H1 (cell line): Measurements from ENCODE around the gene PITRM1. TPM values are rescaled to one million over a fixed set of nuclear protein-coding genes. Genes with fewer than 3 reads are reported as not detected.

ENCODE experiments used
- CTCF ChIA-PET: fragments of 300-600 bp; sonication (Branson Sonifier 250); formaldehyde crosslinking; loops from one replicate; lab custom pipeline; 2021; ENCODE audit not compliant: partially characterized antibody; lab: Charles Lee
- POLR2A ChIA-PET: fragments of 300-600 bp; sonication (Branson Sonifier 250); formaldehyde crosslinking; loops from one replicate; lab custom pipeline; 2021; ENCODE audit warnings: inconsistent platforms; ENCODE audit not compliant: partially characterized antibody; lab: Charles Lee
- DNase-seq, 2 experiments: peaks; one replicate each; pipeline versions ENCODE4 v3.0.0 to v3.0.0-alpha.2; 2010 to 2022; ENCODE audit warnings: low spot score in 2 of 2, low read depth in 1 of 2, mixed read lengths in 1 of 2
- FAIRE-seq: peaks from 2 replicates; lab custom pipeline; 2011; peaks lifted over from hg19 to GRCh38; lab: Jason Lieb, UNC
- H2AFZ ChIP-seq: 2 replicates; pipeline ENCODE4 v1.8.1; 2012; ENCODE audit warnings: low read length, inconsistent platforms
- H2AK5ac ChIP-seq: 2 replicates; pipeline ENCODE4 v1.6.1; 2013; ENCODE audit warnings: low read depth, low read length
- H2BK120ac ChIP-seq: replicated peaks from 2 replicates; pipeline ENCODE3; 2013; ENCODE audit warnings: low read depth, low read length, inconsistent platforms
- H2BK12ac ChIP-seq: 2 replicates; pipeline ENCODE4 v1.6.1; 2013; ENCODE audit warnings: low read depth, low read length
- H2BK15ac ChIP-seq: 2 replicates; pipeline ENCODE4 v1.6.1; 2013; ENCODE audit warnings: low read length
- H2BK20ac ChIP-seq: 2 replicates; pipeline ENCODE4 v1.6.1; 2013; ENCODE audit warnings: low read length
- H2BK5ac ChIP-seq: 2 replicates; pipeline ENCODE4 v1.6.1; 2013; ENCODE audit warnings: low read depth, low read length
- H3K14ac ChIP-seq: 2 replicates; pipeline ENCODE4 v1.6.1; 2013; ENCODE audit warnings: inconsistent platforms; ENCODE audit not compliant: insufficient read length
- H3K18ac ChIP-seq: 2 replicates; pipeline ENCODE4 v1.6.1; 2013; ENCODE audit warnings: low read length; ENCODE audit errors: extremely low read depth
- H3K23ac ChIP-seq: 2 replicates; pipeline ENCODE4 v1.6.1; 2013; ENCODE audit warnings: inconsistent platforms; ENCODE audit not compliant: insufficient read length
- H3K23me2 ChIP-seq: 2 replicates; pipeline ENCODE4 v1.6.1; 2013; ENCODE audit warnings: low read depth, low read length
- H3K27ac ChIP-seq: 2 replicates; pipeline ENCODE4 v1.6.1; 2011; ENCODE audit warnings: low read depth, low read length, inconsistent platforms
- H3K27me3 ChIP-seq, 4 experiments: replicated peaks in 1 of 4; 1 replicate in 1 of 4; 2 replicates in 3 of 4; pipeline versions ENCODE4 v1.6.1 to v1.8.1; 2011 to 2013; ENCODE audit warnings: low read length in 3 of 4, mild to moderate bottlenecking in 3 of 4, inconsistent platforms in 2 of 4, mixed read lengths in 2 of 4, moderate library complexity in 1 of 4; ENCODE audit not compliant: control insufficient read depth in 3 of 4, insufficient read depth in 3 of 4; ENCODE audit errors: extremely low read depth in 1 of 4
- H3K36me3 ChIP-seq, 4 experiments: 2 replicates each; pipeline versions ENCODE4 v1.6.1 to v1.8.1; 2011 to 2013; ENCODE audit warnings: mild to moderate bottlenecking in 4 of 4, low read length in 3 of 4, moderate library complexity in 2 of 4, control low read depth in 1 of 4, inconsistent platforms in 1 of 4; ENCODE audit not compliant: insufficient read depth in 4 of 4, control insufficient read depth in 2 of 4
- H3K4ac ChIP-seq: replicated peaks from 2 replicates; pipeline ENCODE3; 2013; ENCODE audit warnings: low read length, low read depth, mixed read lengths, inconsistent platforms; ENCODE audit not compliant: insufficient read length
- H3K4me1 ChIP-seq, 4 experiments: replicated peaks in 1 of 4; 1 replicate in 1 of 4; 2 replicates in 3 of 4; pipeline versions ENCODE4 v1.6.1 to v1.8.1; 2011 to 2013; ENCODE audit warnings: low read length in 3 of 4, inconsistent platforms in 2 of 4, mixed read lengths in 1 of 4; ENCODE audit not compliant: insufficient read depth in 4 of 4, control insufficient read depth in 3 of 4
- H3K4me2 ChIP-seq, 2 experiments: 2 replicates each; pipeline versions ENCODE4 v1.6.1 to v1.8.1; 2011 to 2013; ENCODE audit warnings: low read depth in 2 of 2, low read length in 2 of 2, control low read depth in 1 of 2, inconsistent platforms in 1 of 2, mild to moderate bottlenecking in 1 of 2; ENCODE audit not compliant: insufficient read depth in 1 of 2
- H3K4me3 ChIP-seq, 4 experiments: fragments of 200-600, 300-600 bp in 1 of 4; sonication (generic), shearing (Covaris generic), sonication (Bioruptor Twin) in 1 of 4; 2 replicates each; pipeline versions ENCODE4 v1.5.1 to v1.8.1; 2011 to 2016; ENCODE audit warnings: low read length in 4 of 4, low read depth in 3 of 4, control low read depth in 2 of 4, inconsistent platforms in 2 of 4, mild to moderate bottlenecking in 2 of 4, mixed read lengths in 1 of 4, moderate library complexity in 1 of 4; ENCODE audit not compliant: insufficient read depth in 2 of 4; ENCODE audit errors: extremely low read depth in 1 of 4
- H3K56ac ChIP-seq: replicated peaks from 2 replicates; pipeline ENCODE3; 2013; ENCODE audit warnings: low read depth, mild to moderate bottlenecking, mixed read lengths, low read length, inconsistent platforms; ENCODE audit not compliant: insufficient read length
- H3K79me1 ChIP-seq: 2 replicates; pipeline ENCODE4 v1.6.1; 2013; ENCODE audit warnings: low read depth, low read length, control low read depth
- H3K79me2 ChIP-seq, 2 experiments: 2 replicates each; pipeline versions ENCODE4 v1.6.1 to v1.8.1; 2012 to 2013; ENCODE audit warnings: low read length in 2 of 2, mild to moderate bottlenecking in 2 of 2, inconsistent platforms in 1 of 2; ENCODE audit not compliant: insufficient read depth in 2 of 2, control insufficient read depth in 1 of 2
- H3K9ac ChIP-seq, 4 experiments: replicated peaks in 1 of 4; 1 replicate in 1 of 4; 2 replicates in 3 of 4; pipeline versions ENCODE4 v1.6.1 to v1.8.1; 2011 to 2013; ENCODE audit warnings: low read depth in 3 of 4, low read length in 3 of 4, control low read depth in 2 of 4, mild to moderate bottlenecking in 2 of 4, moderate library complexity in 2 of 4, inconsistent platforms in 1 of 4; ENCODE audit errors: extremely low read depth in 1 of 4
- H3K9me3 ChIP-seq, 2 experiments: 2 replicates each; pipeline versions ENCODE4 v1.6.1 to v1.8.1; 2012 to 2013; ENCODE audit warnings: mild to moderate bottlenecking in 2 of 2, moderate library complexity in 2 of 2, control low read depth in 1 of 2, inconsistent platforms in 1 of 2, low read depth in 1 of 2, low read length in 1 of 2, mixed read lengths in 1 of 2; ENCODE audit not compliant: insufficient read depth in 2 of 2
- H4K20me1 ChIP-seq, 2 experiments: replicated peaks in 1 of 2; 2 replicates each; pipeline versions ENCODE3 to v1.8.1; 2011 to 2013; ENCODE audit warnings: inconsistent platforms in 2 of 2, low read length in 2 of 2, mild to moderate bottlenecking in 1 of 2; ENCODE audit not compliant: insufficient read depth in 2 of 2, control insufficient read depth in 1 of 2
- H4K5ac ChIP-seq: 2 replicates; pipeline ENCODE4 v1.6.1; 2013; ENCODE audit warnings: low read length, low read depth, mixed read lengths, inconsistent platforms; ENCODE audit not compliant: insufficient read length
- H4K8ac ChIP-seq: 2 replicates; pipeline ENCODE4 v1.8.0; 2013; ENCODE audit warnings: mild to moderate bottlenecking, moderate library complexity, low read length, inconsistent platforms; ENCODE audit not compliant: insufficient read depth; ENCODE audit errors: extremely low read depth
- H4K91ac ChIP-seq: replicated peaks from 2 replicates; pipeline ENCODE3; 2013; ENCODE audit warnings: low read length, mixed read lengths, inconsistent platforms; ENCODE audit not compliant: insufficient read length
- MAX ChIP-seq: IDR thresholded peaks from 2 replicates; pipeline ENCODE4 v1.6.1; 2012; ENCODE audit warnings: inconsistent platforms
- NRF1 ChIP-seq: IDR thresholded peaks from 2 replicates; pipeline ENCODE4 v1.6.1; 2011; ENCODE audit warnings: mild to moderate bottlenecking, low read depth, low read length, improper control_type of control experiment
- RAD21 ChIP-seq, 2 experiments: IDR thresholded peaks in 1 of 2; conservative IDR thresholded peaks in 1 of 2; 2 replicates each; pipeline ENCODE4 v1.6.1; 2011; ENCODE audit warnings: low read depth in 2 of 2, low read length in 2 of 2, improper control_type of control experiment in 1 of 2, inconsistent platforms in 1 of 2, mild to moderate bottlenecking in 1 of 2, moderate library complexity in 1 of 2
- YY1 ChIP-seq: IDR thresholded peaks from 2 replicates; pipeline ENCODE4 v1.6.1; 2011; ENCODE audit warnings: low read depth, mild to moderate bottlenecking, low read length
- WGBS, 2 experiments: shearing (Covaris generic) in 1 of 2; methylation state at CpG; one replicate each; pipeline versions ENCODE4 v1.1.6 to v1.1.7; 2013 to 2015; ENCODE audit warnings: low lambda C conversion rate in 2 of 2, mixed read lengths in 2 of 2, inconsistent platforms in 1 of 2, low coverage in 1 of 2, missing lambda C conversion rate in 1 of 2; ENCODE audit not compliant: insufficient replicate concordance in 2 of 2, insufficient coverage in 1 of 2, insufficient read length in 1 of 2; ENCODE audit errors: extremely low coverage in 1 of 2, missing lambda C conversion rate in 1 of 2; 5-methylcytosine and 5-hydroxymethylcytosine counted together
- polyA plus RNA-seq, 7 experiments: library from polyadenylated mRNA; depleted of rRNA in 3 of 7; stranded (reverse) in 5 of 7; unstranded in 2 of 7; fragments of >200 nt in 5 of 7; fragments of 200-250 nt in 2 of 7; gene quantifications; 1 replicate in 5 of 7; 2 replicates in 1 of 7; 4 replicates in 1 of 7; pipeline versions ENCODE4 v1.2.1 to v1.2.3, GENCODE V29; 2011 to 2013; ENCODE audit warnings: missing spikeins in 2 of 7, mixed read lengths in 2 of 7
- total RNA-seq: library from RNA; stranded (reverse); fragmentation: NEBNext Ultra II Directional; extraction: Animal tissue kit (Norgen Biotek cat#: 25700); gene quantifications from 2 replicates; pipeline ENCODE4 v1.2.1, GENCODE V29; 2021
- TF ChIP-seq, protein P1 (sequence below), 3 experiments: IDR thresholded peaks; 1 replicate in 2 of 3; 2 replicates in 1 of 3; pipeline versions ENCODE4 v1.5.1 to v1.6.1; 2011; ENCODE audit warnings: low read length in 3 of 3, mild to moderate bottlenecking in 3 of 3, inconsistent platforms in 2 of 3, low read depth in 1 of 3, moderate library complexity in 1 of 3; ENCODE audit not compliant: insufficient read depth in 1 of 3; ENCODE audit errors: control extremely low read depth in 1 of 3

The PITRM1 gene
- total and polyA plus RNA-seq, 2 of the 8 experiments (the other 6 are each of a cell fraction or from before 2014, with no cell fraction given), result 18.6 to 31.5 TPM

GRCh38 chr10:3162533-3162932 lies 10.0 kb downstream of the PITRM1 start:
- Histone ChIP-seq H4K5ac (no peak overlapping the region), H3K4me3 (no peak overlapping the region), H3K18ac (no peak overlapping the region), H3K36me3 (peaks cover 0 to 19% (median 9%) of the 10 kb centered on the region in 4 experiments; a peak in 4 of 8 replicates), H2AK5ac (no peak overlapping the region), H2AFZ (no peak overlapping the region), H3K4me2 (no peak overlapping the region), H3K14ac (no peak overlapping the region), H3K79me1 (no peaks in the 10 kb centered on the region), H3K79me2 (no peaks in the 10 kb centered on the region), H2BK20ac (no peak overlapping the region), H2BK15ac (no peak overlapping the region), H4K20me1 (peaks cover 0 to 2% of the 10 kb centered on the region in 2 experiments), H3K23ac (no peak overlapping the region), H2BK12ac (no peak overlapping the region), H3K27ac (no peak overlapping the region), H4K8ac (no peak overlapping the region), H2BK120ac (peak overlapping the region; percentile 59), H2BK5ac (no peak overlapping the region), H3K9ac (no peak overlapping the region), H3K4ac (no peak overlapping the region), H4K91ac (no peak overlapping the region), H3K23me2 (no peaks in the 10 kb centered on the region), H3K27me3 (no peaks in the 10 kb centered on the region), H3K4me1 (no peaks in the 10 kb centered on the region), H3K56ac (no peak overlapping the region), H3K9me3 (no peaks in the 10 kb centered on the region)
- ChIA-PET CTCF (interaction anchor here (1.0 to 2.2 kb wide), 12 partner anchors 9 to 50 kb away, joined by 3 to 9 read pairs (median 3); no protein-coding TSS in a partner anchor), POLR2A (no interaction called here)
- WGBS, 2 experiments, result 86% methylated on average over 9 of the region's 9 CpGs; no CpG with 5 or more reads in 1 of the 2 experiments
- DNase-seq, result peak in 1 of 2 experiments; percentile 65
- no peak for FAIRE-seq
- TF ChIP-seq, protein P1, sequence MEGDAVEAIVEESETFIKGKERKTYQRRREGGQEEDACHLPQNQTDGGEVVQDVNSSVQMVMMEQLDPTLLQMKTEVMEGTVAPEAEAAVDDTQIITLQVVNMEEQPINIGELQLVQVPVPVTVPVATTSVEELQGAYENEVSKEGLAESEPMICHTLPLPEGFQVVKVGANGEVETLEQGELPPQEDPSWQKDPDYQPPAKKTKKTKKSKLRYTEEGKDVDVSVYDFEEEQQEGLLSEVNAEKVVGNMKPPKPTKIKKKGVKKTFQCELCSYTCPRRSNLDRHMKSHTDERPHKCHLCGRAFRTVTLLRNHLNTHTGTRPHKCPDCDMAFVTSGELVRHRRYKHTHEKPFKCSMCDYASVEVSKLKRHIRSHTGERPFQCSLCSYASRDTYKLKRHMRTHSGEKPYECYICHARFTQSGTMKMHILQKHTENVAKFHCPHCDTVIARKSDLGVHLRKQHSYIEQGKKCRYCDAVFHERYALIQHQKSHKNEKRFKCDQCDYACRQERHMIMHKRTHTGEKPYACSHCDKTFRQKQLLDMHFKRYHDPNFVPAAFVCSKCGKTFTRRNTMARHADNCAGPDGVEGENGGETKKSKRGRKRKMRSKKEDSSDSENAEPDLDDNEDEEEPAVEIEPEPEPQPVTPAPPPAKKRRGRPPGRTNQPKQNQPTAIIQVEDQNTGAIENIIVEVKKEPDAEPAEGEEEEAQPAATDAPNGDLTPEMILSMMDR (IDR thresholded peaks at IDR 0.05; ENCODE audit: control extremely low read depth in 1 of 3, insufficient read depth in 1 of 3, low read depth in 1 of 3, low read length in 3 of 3), result peak; percentile 50 to 70 (median 68)
- TF ChIP-seq MAX, result peak; percentile 40; the same call in 1 of the 2 replicates
- peak; percentile 35; the same call in 1 of the 2 replicates for TF ChIP-seq YY1
- TF ChIP-seq NRF1, result no peak
- TF ChIP-seq RAD21 (IDR thresholded peaks at IDR 0.05 in 1 of 2, conservative IDR thresholded peaks at IDR 0.05 in 1 of 2; ENCODE audit: low read depth in 2 of 2, low read length in 2 of 2), result peak; percentile 16 to 45; a peak in 3 of 4 replicates
